ENCODE results near the gene MT4. TPM values are rescaled to one million over a fixed set of nuclear protein-coding genes. Genes with fewer than 3 reads are reported as not detected.

Gene MT4
- total and polyA plus RNA-seq, 8 donors = not detected

GRCh38 chr16:56614549-56614991, 49.7 kb downstream of the MT4 start:
- intact Hi-C loops (cut with DNase I; ENCODE audit: low total_unique reads) = no loop called here
- H3K9me3 ChIP-seq = no peaks in the 10 kb centered on the region
- H3K4me1 ChIP-seq = peaks cover 30 to 60% (median 43%) of the 10 kb centered on the region in 4 donors
- TF ChIP-seq POLR2AphosphoS5 (IDR thresholded peaks at IDR 0.05) = no peak
- TF ChIP-seq POLR2A (IDR thresholded peaks at IDR 0.05) = no peak
- no peak for TF ChIP-seq EP300 (IDR thresholded peaks at IDR 0.05)
- TF ChIP-seq, protein P1, sequence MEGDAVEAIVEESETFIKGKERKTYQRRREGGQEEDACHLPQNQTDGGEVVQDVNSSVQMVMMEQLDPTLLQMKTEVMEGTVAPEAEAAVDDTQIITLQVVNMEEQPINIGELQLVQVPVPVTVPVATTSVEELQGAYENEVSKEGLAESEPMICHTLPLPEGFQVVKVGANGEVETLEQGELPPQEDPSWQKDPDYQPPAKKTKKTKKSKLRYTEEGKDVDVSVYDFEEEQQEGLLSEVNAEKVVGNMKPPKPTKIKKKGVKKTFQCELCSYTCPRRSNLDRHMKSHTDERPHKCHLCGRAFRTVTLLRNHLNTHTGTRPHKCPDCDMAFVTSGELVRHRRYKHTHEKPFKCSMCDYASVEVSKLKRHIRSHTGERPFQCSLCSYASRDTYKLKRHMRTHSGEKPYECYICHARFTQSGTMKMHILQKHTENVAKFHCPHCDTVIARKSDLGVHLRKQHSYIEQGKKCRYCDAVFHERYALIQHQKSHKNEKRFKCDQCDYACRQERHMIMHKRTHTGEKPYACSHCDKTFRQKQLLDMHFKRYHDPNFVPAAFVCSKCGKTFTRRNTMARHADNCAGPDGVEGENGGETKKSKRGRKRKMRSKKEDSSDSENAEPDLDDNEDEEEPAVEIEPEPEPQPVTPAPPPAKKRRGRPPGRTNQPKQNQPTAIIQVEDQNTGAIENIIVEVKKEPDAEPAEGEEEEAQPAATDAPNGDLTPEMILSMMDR (IDR thresholded peaks at IDR 0.05) = no peak
- no peak overlapping the region for H3K27ac ChIP-seq
- H3K27me3 ChIP-seq = peaks cover 0 to 17% (median 0%) of the 10 kb centered on the region in 3 donors
- no peaks in the 10 kb centered on the region for H3K36me3 ChIP-seq
- no peak overlapping the region for H3K4me3 ChIP-seq
- DNase-seq = no peak

DNA sequence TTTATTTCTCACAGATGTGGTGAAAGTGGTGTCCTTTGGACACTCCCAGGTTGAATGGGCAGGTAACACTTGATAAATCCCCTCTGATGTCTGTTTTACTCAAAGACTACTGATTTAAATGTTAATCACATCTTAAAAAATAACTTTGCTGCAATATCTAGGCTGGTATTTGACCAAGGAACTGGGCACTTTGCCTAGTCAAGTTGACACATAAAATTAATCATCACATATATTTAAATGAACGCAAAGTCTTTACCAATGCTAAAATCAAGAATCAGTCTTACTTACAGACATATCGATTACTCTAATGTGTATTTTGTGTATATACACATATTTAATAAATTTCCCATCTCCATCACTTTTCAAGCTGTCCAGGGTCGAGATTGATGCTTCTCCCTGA, 50.5 kb downstream of the MT4 start:
- H3K27ac ChIP-seq = no peak overlapping the region
- no peaks in the 10 kb centered on the region for H3K36me3 ChIP-seq
- H3K4me3 ChIP-seq = no peak overlapping the region
- no peaks in the 10 kb centered on the region for H3K9me3 ChIP-seq
- 30 to 59% (median 36%) methylated on average over 3 of the region's 3 CpGs for WGBS, 5 donors
- peaks cover 0 to 17% (median 0%) of the 10 kb centered on the region in 3 donors for H3K27me3 ChIP-seq
- TF ChIP-seq POLR2AphosphoS5 (IDR thresholded peaks at IDR 0.05) (no peak), EP300 (IDR thresholded peaks at IDR 0.05) (no peak), POLR2A (IDR thresholded peaks at IDR 0.05) (no peak)
- TF ChIP-seq, protein P1 (IDR thresholded peaks at IDR 0.05) = no peak
- DNase-seq = no peak
- intact Hi-C loops (cut with DNase I; ENCODE audit: low total_unique reads) = no loop called here
- peaks cover 26 to 52% (median 35%) of the 10 kb centered on the region in 4 donors for H3K4me1 ChIP-seq

GRCh38 chr16:56616608-56617211, 51.8 kb downstream of the MT4 start:
- H3K4me3 ChIP-seq = peak overlapping the region; percentile 42 to 47 (median 44)
- 49 to 62% (median 53%) methylated on average over 23 of the region's 23 CpGs for WGBS, 5 donors

GRCh38 chr16:56617212-56618085, 52.6 kb downstream of the MT4 start:
- TF ChIP-seq, protein P1 (IDR thresholded peaks at IDR 0.05) = peak in 1 of 7 experiments; percentile 3
- TF ChIP-seq POLR2AphosphoS5 (IDR thresholded peaks at IDR 0.05) (peak in 2 of 3 donors; percentile 74 to 78), EP300 (IDR thresholded peaks at IDR 0.05) (no peak), POLR2A (IDR thresholded peaks at IDR 0.05) (no peak)
- H3K36me3 ChIP-seq = no peaks in the 10 kb centered on the region
- peaks cover 0 to 17% (median 0%) of the 10 kb centered on the region in 3 donors for H3K27me3 ChIP-seq
- H3K4me1 ChIP-seq = peaks cover 14 to 39% (median 22%) of the 10 kb centered on the region in 4 donors
- H3K9me3 ChIP-seq = no peaks in the 10 kb centered on the region
- H3K4me3 ChIP-seq = peak overlapping the region; percentile 42 to 47 (median 44)
- intact Hi-C loops (cut with DNase I; ENCODE audit: low total_unique reads) = no loop called here
- 1 to 5% (median 3%) methylated on average over 23 to 40 of the region's 41 CpGs for WGBS, 5 donors
- DNase-seq = peak; percentile 80 to 87
- H3K27ac ChIP-seq = peak overlapping the region; percentile 64 to 77 (median 70)

More at GRCh38 chr16:56616608-56617211, 51.8 kb downstream of the MT4 start:
- H3K4me1 ChIP-seq = peaks cover 15 to 39% (median 23%) of the 10 kb centered on the region in 4 donors
- no peak for DNase-seq
- H3K36me3 ChIP-seq = no peaks in the 10 kb centered on the region
- H3K27me3 ChIP-seq = peaks cover 0 to 17% (median 0%) of the 10 kb centered on the region in 3 donors
- intact Hi-C loops (cut with DNase I; ENCODE audit: low total_unique reads) = no loop called here
- TF ChIP-seq POLR2AphosphoS5 (IDR thresholded peaks at IDR 0.05) (no peak), EP300 (IDR thresholded peaks at IDR 0.05) (no peak), POLR2A (IDR thresholded peaks at IDR 0.05) (no peak)
- TF ChIP-seq, protein P1 (IDR thresholded peaks at IDR 0.05) = no peak
- H3K9me3 ChIP-seq = no peaks in the 10 kb centered on the region
- peak overlapping the region; percentile 64 to 77 (median 70) for H3K27ac ChIP-seq

Measured in stomach (tissue), 9 donors.